Peyer's patch (tissue), 4 donors: ENCODE data around the gene SMC5. TPM values are rescaled to one million over a fixed set of nuclear protein-coding genes. Genes with fewer than 3 reads are reported as not detected.

Source experiments
- DNase-seq, 3 donors: peaks; one replicate each; pipeline ENCODE4 v3.0.0-alpha.2; 2017 to 2019
- H3K27ac ChIP-seq, 4 donors: fragments of 200-600 bp; sonication (generic); one replicate each; pipeline ENCODE4 v1.5.1; 2016 to 2019
- H3K27me3 ChIP-seq, 2 donors: fragments of 200-600 bp; sonication (generic); one replicate each; pipeline ENCODE4 v1.5.1; 2019
- H3K36me3 ChIP-seq, 3 donors: fragments of 200-600 bp; sonication (generic); one replicate each; pipeline ENCODE4 v1.5.1; 2016 to 2019
- H3K4me1 ChIP-seq, 4 donors: fragments of 200-600 bp; sonication (generic); one replicate each; pipeline ENCODE4 v1.5.1; 2016 to 2019
- H3K4me3 ChIP-seq, 4 donors: fragments of 200-600 bp; sonication (generic); 1 replicate in 3 of 4; 2 replicates in 1 of 4; pipeline ENCODE4 v1.5.1; 2016 to 2019; ENCODE audit warnings: mild to moderate bottlenecking in 1 of 4
- H3K9me3 ChIP-seq, 4 donors: fragments of 200-600 bp; sonication (generic); one replicate each; pipeline ENCODE4 v1.5.1; 2016 to 2019; ENCODE audit warnings: mild to moderate bottlenecking in 1 of 4
- CTCF ChIP-seq, 6 experiments: fragments of 450-650 bp in 4 of 6; fragments of 200-600 bp in 2 of 6; sonication (generic) in 1 of 6; IDR thresholded peaks; one replicate each; pipeline ENCODE4 v1.5.1; 2017 to 2019; ENCODE audit warnings: antibody characterized with exemption in 6 of 6, mild to moderate bottlenecking in 3 of 6, moderate library complexity in 1 of 6
- POLR2A ChIP-seq, 2 donors: fragments of 450-650 bp; IDR thresholded peaks; one replicate each; pipeline ENCODE4 v1.5.1; 2017; ENCODE audit warnings: antibody characterized with exemption in 2 of 2, mild to moderate bottlenecking in 2 of 2, moderate library complexity in 2 of 2
- total RNA-seq, 4 donors: library from RNA; depleted of rRNA; stranded (reverse); fragments of >200 nt; gene quantifications; one replicate each; pipeline ENCODE4 v1.1.0, GENCODE V29; 2016

SMC5 gene
- total RNA-seq, 4 donors from 2014 or later: 23.3 to 235 (median 86.5) TPM

DNA sequence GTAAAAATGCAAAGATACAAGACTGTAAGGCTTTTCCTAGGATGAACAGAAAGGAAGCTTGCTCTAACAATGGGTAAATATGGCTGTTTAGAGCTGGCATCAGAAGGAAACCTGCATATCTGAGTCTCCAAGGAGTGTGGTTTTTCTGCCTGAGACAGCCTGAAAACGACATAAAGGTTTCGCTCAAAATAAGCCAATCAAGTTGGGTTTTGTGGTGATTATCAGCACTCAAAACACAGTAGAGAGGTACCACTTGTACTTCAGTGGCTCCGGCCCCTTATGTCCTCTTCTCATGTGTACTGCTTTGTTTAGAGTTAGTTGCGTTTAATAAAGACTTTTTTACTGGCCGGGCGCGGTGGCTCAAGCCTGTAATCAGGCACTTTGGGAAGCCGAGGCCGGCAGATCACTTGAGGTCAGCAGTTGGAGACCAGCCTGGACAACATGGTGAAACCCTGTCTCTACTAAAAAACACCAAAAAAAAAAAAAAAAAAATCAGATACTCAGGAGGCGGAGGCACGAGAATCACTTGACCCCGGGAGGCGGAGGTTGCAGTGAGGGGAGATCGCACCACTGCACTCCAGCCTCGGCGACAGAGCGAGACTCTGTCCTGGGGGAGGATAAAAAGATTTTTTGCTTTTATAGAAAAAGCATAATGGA lies 116.3 kb downstream of the SMC5 start:
- TF ChIP-seq POLR2A (IDR thresholded peaks at IDR 0.05) (no peak), CTCF (IDR thresholded peaks at IDR 0.05) (no peak)
- no peaks in the 10 kb centered on the region for H3K36me3 ChIP-seq
- no peaks in the 10 kb centered on the region for H3K9me3 ChIP-seq
- H3K4me3 ChIP-seq: no peak overlapping the region
- no peaks in the 10 kb centered on the region for H3K27me3 ChIP-seq
- H3K27ac ChIP-seq: peak overlapping the region in 1 of 4 donors; percentile 44
- peaks cover 0 to 5% (median 0%) of the 10 kb centered on the region in 4 donors for H3K4me1 ChIP-seq
- DNase-seq: no peak

DNA sequence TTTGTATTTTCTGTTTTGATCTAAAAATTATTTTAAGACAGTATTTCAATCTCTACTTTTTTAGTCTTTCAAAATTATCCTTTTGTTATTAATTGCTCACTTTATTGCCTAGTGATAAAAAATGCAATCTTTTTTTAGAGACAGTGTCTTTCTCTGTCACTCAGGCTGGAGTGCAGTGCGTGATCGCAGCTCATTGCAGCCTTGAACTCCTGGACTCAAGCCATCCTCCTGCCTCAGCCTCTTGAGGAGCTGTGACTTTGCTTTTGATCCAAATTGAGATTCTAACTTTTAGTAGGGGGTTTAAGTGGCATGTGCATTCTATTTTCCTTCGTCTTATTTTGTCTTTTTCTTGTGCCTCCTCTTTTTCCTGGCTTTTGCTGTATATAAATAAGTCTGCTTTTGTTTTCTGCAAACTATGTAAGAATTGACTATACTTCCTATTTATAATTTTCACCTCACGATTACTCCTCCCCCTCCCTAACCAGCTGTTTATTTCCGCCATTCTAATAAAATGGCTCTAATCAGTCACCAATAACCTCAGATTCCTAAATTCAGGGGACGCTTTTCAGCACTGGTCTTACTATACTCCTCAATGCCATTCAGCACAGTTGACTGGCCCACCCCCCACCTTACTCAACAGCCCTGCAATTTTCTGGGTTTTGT lies 123.4 kb downstream of the SMC5 start:
- TF ChIP-seq CTCF (IDR thresholded peaks at IDR 0.05) (no peak), POLR2A (IDR thresholded peaks at IDR 0.05) (no peak)

GRCh38 chr9:70382709-70383605 lies 124.2 kb downstream of the SMC5 start:
- Histone ChIP-seq H3K27ac (no peak overlapping the region), H3K36me3 (peaks cover 0 to 25% (median 0%) of the 10 kb centered on the region in 3 donors), H3K4me3 (no peak overlapping the region), H3K27me3 (no peaks in the 10 kb centered on the region), H3K4me1 (no peaks in the 10 kb centered on the region), H3K9me3 (no peaks in the 10 kb centered on the region)
- no peak for TF ChIP-seq CTCF (IDR thresholded peaks at IDR 0.05)
- TF ChIP-seq POLR2A (IDR thresholded peaks at IDR 0.05): no peak
- DNase-seq: no peak

More for the DNA sequence above, 123.4 kb downstream of the SMC5 start:
- no peak for DNase-seq
- H3K9me3 ChIP-seq: no peaks in the 10 kb centered on the region
- no peak overlapping the region for H3K4me3 ChIP-seq
- H3K4me1 ChIP-seq: no peaks in the 10 kb centered on the region
- no peaks in the 10 kb centered on the region for H3K27me3 ChIP-seq
- H3K27ac ChIP-seq: no peak overlapping the region
- H3K36me3 ChIP-seq: peaks cover 0 to 18% (median 0%) of the 10 kb centered on the region in 3 donors

- no peak overlapping the region for H3K4me3 ChIP-seq
- TF ChIP-seq POLR2A (IDR thresholded peaks at IDR 0.05) (no peak), CTCF (IDR thresholded peaks at IDR 0.05) (no peak)
- H3K36me3 ChIP-seq: peaks cover 0 to 25% (median 0%) of the 10 kb centered on the region in 3 donors
- DNase-seq: no peak
- no peak overlapping the region for H3K27ac ChIP-seq
- H3K4me1 ChIP-seq: peaks cover 0 to 9% (median 0%) of the 10 kb centered on the region in 4 donors
- no peaks in the 10 kb centered on the region for H3K9me3 ChIP-seq
- H3K27me3 ChIP-seq: no peaks in the 10 kb centered on the region
Measured at GRCh38 chr9:70385426-70385825, 126.6 kb downstream of the SMC5 start.

GRCh38 chr9:70387663-70388062 lies 128.9 kb downstream of the SMC5 start:
- Histone ChIP-seq H3K27me3 (no peaks in the 10 kb centered on the region), H3K9me3 (no peaks in the 10 kb centered on the region), H3K36me3 (peaks cover 0 to 25% (median 0%) of the 10 kb centered on the region in 3 donors), H3K27ac (no peak overlapping the region), H3K4me1 (peaks cover 0 to 32% (median 4%) of the 10 kb centered on the region in 4 donors), H3K4me3 (no peak overlapping the region)
- DNase-seq: no peak
- TF ChIP-seq CTCF (IDR thresholded peaks at IDR 0.05): no peak
